Kidney tubule cell (primary cell): ENCODE data around the gene CCNQ.
A peak's percentile ranks its signal among the peaks of the same experiment; 100 is the strongest.

Experiments
- DNase-seq: peaks from one replicate; pipeline ENCODE4 v3.0.0-alpha.2; 2018; ENCODE audit warnings: low spot score

The CCNQ gene

GRCh38 chrX:153596981-153597750 lies 1.8 kb downstream of the CCNQ start:
- DNase-seq: no peak

- DNase-seq: no peak
Observed at GRCh38 chrX:153595859-153596857, 2.8 kb downstream of the CCNQ start.

GRCh38 chrX:153595387-153595786 lies 3.6 kb downstream of the CCNQ start:
- DNase-seq: no peak

GRCh38 chrX:153593811-153594500 lies 5.0 kb downstream of the CCNQ start:
- DNase-seq: no peak

- DNase-seq: no peak
Observed at GRCh38 chrX:153592966-153593688, 5.8 kb downstream of the CCNQ start.

GRCh38 chrX:153592091-153592833 lies 6.7 kb downstream of the CCNQ start:
- no peak for DNase-seq

GRCh38 chrX:153590961-153591956 lies 7.7 kb downstream of the CCNQ start:
- DNase-seq: no peak

- DNase-seq: no peak
Observed at GRCh38 chrX:153588782-153589446, 10.0 kb downstream of the CCNQ start.

GRCh38 chrX:153588021-153588781 lies 10.7 kb downstream of the CCNQ start:
- no peak for DNase-seq

GRCh38 chrX:153587342-153587741 lies 11.6 kb downstream of the CCNQ start:
- DNase-seq: no peak

- no peak for DNase-seq
Observed at GRCh38 chrX:153585827-153586226, 13.1 kb downstream of the CCNQ start.

- peak; percentile 7 for DNase-seq
Observed at GRCh38 chrX:153583433-153583832, 15.5 kb downstream of the CCNQ start.

GRCh38 chrX:153582896-153583295 lies 16.0 kb downstream of the CCNQ start:
- peak; percentile 10 for DNase-seq

GRCh38 chrX:153580700-153581386 lies 18.1 kb downstream of the CCNQ start:
- no peak for DNase-seq

- DNase-seq: no peak
Observed at GRCh38 chrX:153578889-153579288, 20.1 kb downstream of the CCNQ start.

- DNase-seq: no peak
Observed at GRCh38 chrX:153578200-153578835, 20.6 kb downstream of the CCNQ start.

- no peak for DNase-seq
Observed at GRCh38 chrX:153576961-153577360, 22.0 kb downstream of the CCNQ start.
